H9 (cell line): ENCODE data around the gene SLC4A2. TPM values are rescaled to one million over a fixed set of nuclear protein-coding genes. Genes with fewer than 3 reads are reported as not detected.

Experiments
- DNase-seq: peaks from one replicate; pipeline ENCODE4 v3.0.0-alpha.2; 2017
- H2AFZ ChIP-seq: one replicate; pipeline ENCODE4 v1.6.1; 2013; ENCODE audit warnings: mild to moderate bottlenecking, low read length, control low read depth, moderate library complexity
- H2AK5ac ChIP-seq: 2 replicates; pipeline ENCODE4 v1.6.1; 2013; ENCODE audit warnings: low read length, control low read depth, mixed read lengths; ENCODE audit not compliant: insufficient read length
- H2BK120ac ChIP-seq: one replicate; pipeline ENCODE4 v1.6.1; 2013; ENCODE audit warnings: low read depth, mild to moderate bottlenecking, low read length, control low read depth, inconsistent platforms; ENCODE audit not compliant: poor library complexity, severe bottlenecking
- H2BK12ac ChIP-seq: 2 replicates; pipeline ENCODE4 v1.6.1; 2013; ENCODE audit warnings: low read length, control low read depth, mixed read lengths, low read depth; ENCODE audit not compliant: insufficient read length
- H2BK15ac ChIP-seq: 2 replicates; pipeline ENCODE4 v1.6.1; 2013; ENCODE audit warnings: low read depth, low read length, control low read depth
- H2BK20ac ChIP-seq: one replicate; pipeline ENCODE4 v1.6.1; 2013; ENCODE audit warnings: low read depth, mild to moderate bottlenecking, low read length, control low read depth, inconsistent platforms; ENCODE audit not compliant: poor library complexity, severe bottlenecking
- H2BK5ac ChIP-seq: 2 replicates; pipeline ENCODE4 v1.6.1; 2013; ENCODE audit warnings: low read length, control low read depth, mixed read lengths; ENCODE audit not compliant: insufficient read length
- H3K14ac ChIP-seq: 2 replicates; pipeline ENCODE4 v1.6.1; 2013; ENCODE audit warnings: low read length, control low read depth; ENCODE audit not compliant: insufficient read depth
- H3K18ac ChIP-seq: 2 replicates; pipeline ENCODE4 v1.6.1; 2013; ENCODE audit warnings: low read depth, mild to moderate bottlenecking, mixed read lengths, low read length, control low read depth; ENCODE audit not compliant: insufficient read length
- H3K23ac ChIP-seq: 2 replicates; pipeline ENCODE4 v1.6.1; 2013; ENCODE audit warnings: low read length, control low read depth, mixed read lengths, low read depth; ENCODE audit not compliant: insufficient read length
- H3K23me2 ChIP-seq: 2 replicates; pipeline ENCODE4 v1.6.1; 2013; ENCODE audit warnings: low read depth, mild to moderate bottlenecking, mixed read lengths, low read length, control low read depth; ENCODE audit not compliant: insufficient read length, poor library complexity, severe bottlenecking
- H3K27ac ChIP-seq: 2 replicates; pipeline ENCODE4 v1.5.1; 2013; ENCODE audit warnings: low read length, control low read depth, mixed read lengths, low read depth; ENCODE audit not compliant: insufficient read length
- H3K27me3 ChIP-seq: 2 replicates; pipeline ENCODE4 v1.6.1; 2013; ENCODE audit warnings: low read length, control low read depth, inconsistent platforms; ENCODE audit not compliant: insufficient read depth
- H3K4ac ChIP-seq: 2 replicates; pipeline ENCODE4 v1.6.1; 2013; ENCODE audit warnings: low read depth, mild to moderate bottlenecking, control low read depth, inconsistent platforms, low read length, moderate library complexity
- H3K4me1 ChIP-seq: 2 replicates; pipeline ENCODE4 v1.6.1; 2013; ENCODE audit warnings: low read length, control low read depth, inconsistent platforms; ENCODE audit not compliant: insufficient read depth
- H3K4me2 ChIP-seq: 2 replicates; pipeline ENCODE4 v1.6.1; 2013; ENCODE audit warnings: low read length, control low read depth, mixed read lengths; ENCODE audit not compliant: insufficient read length, insufficient read depth
- H3K56ac ChIP-seq: 2 replicates; pipeline ENCODE4 v1.6.1; 2013; ENCODE audit warnings: low read depth, mild to moderate bottlenecking, mixed read lengths, low read length, control low read depth; ENCODE audit not compliant: insufficient read length
- H3K79me1 ChIP-seq: 2 replicates; pipeline ENCODE4 v1.6.1; 2013; ENCODE audit warnings: low read depth, mild to moderate bottlenecking, moderate library complexity, low read length, control low read depth, inconsistent platforms; ENCODE audit not compliant: insufficient read depth, poor library complexity, severe bottlenecking
- H3K79me2 ChIP-seq: 2 replicates; pipeline ENCODE4 v1.6.1; 2013; ENCODE audit warnings: low read length, control low read depth, inconsistent platforms; ENCODE audit not compliant: insufficient read depth
- H3K9ac ChIP-seq: 2 replicates; pipeline ENCODE4 v1.6.1; 2013; ENCODE audit warnings: low read length, control low read depth, mixed read lengths; ENCODE audit not compliant: insufficient read length; ENCODE audit errors: extremely low read depth
- H3K9me3 ChIP-seq: one replicate; pipeline ENCODE4 v1.6.1; 2013; ENCODE audit warnings: low read depth, low read length, inconsistent platforms; ENCODE audit not compliant: control insufficient read depth
- H3T11ph ChIP-seq: one replicate; pipeline ENCODE4 v1.6.1; 2013; ENCODE audit warnings: mild to moderate bottlenecking, low read length, control low read depth, inconsistent platforms
- H4K20me1 ChIP-seq: one replicate; pipeline ENCODE4 v1.6.1; 2013; ENCODE audit not compliant: control insufficient read depth, insufficient read length, insufficient read depth
- H4K5ac ChIP-seq: 2 replicates; pipeline ENCODE4 v1.6.1; 2013; ENCODE audit warnings: low read depth, mild to moderate bottlenecking, mixed read lengths, low read length, control low read depth; ENCODE audit not compliant: insufficient read length
- H4K8ac ChIP-seq: replicated peaks from 2 replicates; pipeline ENCODE4 v1.6.1; 2013; ENCODE audit warnings: low read length, control low read depth, mixed read lengths, low read depth; ENCODE audit not compliant: insufficient read length
- H4K91ac ChIP-seq: 2 replicates; pipeline ENCODE4 v1.6.1; 2013; ENCODE audit warnings: low read depth, mild to moderate bottlenecking, moderate library complexity, mixed read lengths, low read length, control low read depth; ENCODE audit not compliant: insufficient read length
- H3K27ac Mint-ChIP-seq, 3 experiments: 2 replicates in 2 of 3; 3 replicates in 1 of 3; pipeline ENCODE4 v1.8.0; 2020 to 2021; ENCODE audit warnings: mixed read lengths in 3 of 3, mild to moderate bottlenecking in 1 of 3, moderate library complexity in 1 of 3
- H3K27me3 Mint-ChIP-seq: 2 replicates; pipeline ENCODE4 v1.8.0; 2021; ENCODE audit warnings: low read depth, mild to moderate bottlenecking, moderate library complexity, mixed read lengths
- H3K36me3 Mint-ChIP-seq, 3 experiments: 2 replicates in 2 of 3; 3 replicates in 1 of 3; pipeline ENCODE4 v1.8.0; 2020 to 2021; ENCODE audit warnings: low read depth in 3 of 3, mixed read lengths in 3 of 3; ENCODE audit not compliant: insufficient read depth in 1 of 3
- H3K4me1 Mint-ChIP-seq, 2 experiments: 2 replicates each; pipeline ENCODE4 v1.8.0; 2020; ENCODE audit warnings: mixed read lengths in 2 of 2
- H3K4me3 Mint-ChIP-seq, 2 experiments: 2 replicates in 1 of 2; 3 replicates in 1 of 2; pipeline ENCODE4 v1.8.0; 2020 to 2021; ENCODE audit warnings: mild to moderate bottlenecking in 2 of 2, mixed read lengths in 2 of 2, moderate library complexity in 1 of 2
- H3K9me3 Mint-ChIP-seq, 2 experiments: 2 replicates in 1 of 2; 3 replicates in 1 of 2; pipeline ENCODE4 v1.8.0; 2020; ENCODE audit warnings: mild to moderate bottlenecking in 2 of 2, mixed read lengths in 2 of 2, moderate library complexity in 1 of 2
- CTCF ChIP-seq: fragments of 200-600 bp; sonication (generic); conservative IDR thresholded peaks from 3 replicates; pipeline ENCODE4 v1.8.0; 2021; ENCODE audit warnings: antibody characterized with exemption, mild to moderate bottlenecking
- WGBS: extraction: QIAGEN DNeasy Blood & Tissue Kit; methylation state at CpG from one replicate; pipeline ENCODE4 v1.1.7; 2013; ENCODE audit warnings: missing lambda C conversion rate, low lambda C conversion rate, mixed read lengths; ENCODE audit not compliant: insufficient read length; ENCODE audit errors: extremely low coverage; 5-methylcytosine and 5-hydroxymethylcytosine counted together
- total RNA-seq: library from RNA; stranded (reverse); gene quantifications from 2 replicates; pipeline ENCODE4 v1.2.1, GENCODE V29; 2021

The SLC4A2 gene
- total RNA-seq, 1 experiment from 2014 or later, result 136 TPM

- no peak overlapping the region for H3K9ac ChIP-seq
- H3K4ac ChIP-seq, result no peak overlapping the region
- H2AFZ ChIP-seq, result no peak overlapping the region
- no peak overlapping the region for H2BK20ac ChIP-seq
- no peaks in the 10 kb centered on the region for H3K9me3 Mint-ChIP-seq
- no peak overlapping the region for H3K18ac ChIP-seq
- TF ChIP-seq CTCF, result no peak
- H3K56ac ChIP-seq, result no peak overlapping the region
- H3K4me1 ChIP-seq, result no peaks in the 10 kb centered on the region
- no peak overlapping the region for H4K91ac ChIP-seq
- no peak overlapping the region for H2BK5ac ChIP-seq
- no peak overlapping the region for H3K23ac ChIP-seq
- no peak for DNase-seq
- H3K27me3 ChIP-seq, result no peaks in the 10 kb centered on the region
- no peak overlapping the region for H2AK5ac ChIP-seq
- peaks cover 3% of the 10 kb centered on the region for H3K23me2 ChIP-seq
- no CpG with 5 or more reads among the region's 22 CpGs for WGBS
- H4K5ac ChIP-seq, result no peak overlapping the region
- no peak overlapping the region for H4K8ac ChIP-seq
- H3K4me3 Mint-ChIP-seq, result peak overlapping the region; percentile 79 to 92
- H2BK120ac ChIP-seq, result no peak overlapping the region
- H3K27ac ChIP-seq, result no peak overlapping the region
- no peak overlapping the region for H3T11ph ChIP-seq
- peaks cover 1% of the 10 kb centered on the region; the same call in 1 of the 2 replicates for H3K27me3 Mint-ChIP-seq
- no peaks in the 10 kb centered on the region for H3K9me3 ChIP-seq
- H3K36me3 Mint-ChIP-seq, result peaks cover 13 to 32% (median 27%) of the 10 kb centered on the region in 3 experiments
- no peaks in the 10 kb centered on the region for H3K79me1 ChIP-seq
- no peak overlapping the region for H2BK15ac ChIP-seq
- peaks cover 29 to 43% of the 10 kb centered on the region in 2 experiments for H3K4me1 Mint-ChIP-seq
- H3K79me2 ChIP-seq, result no peaks in the 10 kb centered on the region; the same call in 1 of the 2 replicates
- H2BK12ac ChIP-seq, result no peak overlapping the region
- H3K14ac ChIP-seq, result no peak overlapping the region
- H4K20me1 ChIP-seq, result no peaks in the 10 kb centered on the region
- no peak overlapping the region for H3K4me2 ChIP-seq
- H3K27ac Mint-ChIP-seq, result peak overlapping the region in 2 of 3 experiments; percentile 66 to 84; a peak in 3 of 7 replicates
Observed at GRCh38 chr7:151078233-151079040, 19.0 kb downstream of the SLC4A2 start.
